ENCODE measurements around the gene AOX1. TPM values are rescaled to one million over a fixed set of nuclear protein-coding genes. Genes with fewer than 3 reads are reported as not detected.

The AOX1 gene
- total RNA-seq, 1 experiment from 2014 or later = 5.1 TPM

DNA sequence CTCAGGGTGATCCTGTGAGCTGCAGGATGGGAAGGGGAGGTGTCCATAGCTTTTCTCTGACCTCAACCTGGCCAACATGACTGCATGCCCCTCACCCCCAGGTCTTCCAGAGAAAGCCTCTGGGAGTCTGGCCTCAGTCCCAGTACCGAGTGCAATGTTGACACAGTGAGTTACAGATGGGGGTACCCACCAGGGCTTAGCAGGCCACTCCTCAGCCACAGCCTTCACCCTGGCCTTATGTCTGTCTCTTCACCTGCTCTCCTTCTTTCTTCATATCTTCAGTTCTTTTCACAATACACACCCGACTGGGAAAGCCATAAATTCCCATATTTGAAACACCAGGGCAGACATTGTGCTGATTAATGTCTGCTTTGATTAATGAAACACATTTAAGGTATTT lies 33.5 kb downstream of the AOX1 start:
- DNase-seq = peak; percentile 11 to 49
- no peaks in the 10 kb centered on the region for H3K9me2 ChIP-seq (ENCODE audit: insufficient read depth)
- H3K27ac ChIP-seq = no peak overlapping the region
- H3K4me2 ChIP-seq = 0 out of 2 replicates have a peak overlapping the region, but pooled peaks have one; percentile 7
- no TSS peak for BruUV-seq (replicated peaks)
- no peaks in the 10 kb centered on the region for H3K27me3 ChIP-seq (ENCODE audit: insufficient read depth, low read depth)
- CTCF ChIA-PET = interaction anchor here (0.7 kb wide), 1 partner anchor 450 kb away, joined by 3 read pairs; no protein-coding TSS in a partner anchor
- no peaks in the 10 kb centered on the region for H3K79me2 ChIP-seq (ENCODE audit: low read depth)
- intact Hi-C loops (cut with micrococcal nuclease; ENCODE audit: unreplicated experiment) = loop anchor here (2.0 kb wide), 1 partner anchor 42 kb away; no protein-coding TSS in a partner anchor
- no peaks in the 10 kb centered on the region for H3K9me3 ChIP-seq (ENCODE audit: insufficient read depth, low read depth)
- POLR2A ChIA-PET (ENCODE audit: unreplicated experiment) = no interaction called here
- H2AFZ ChIP-seq = no peak overlapping the region
- H3K4me1 ChIP-seq (replicated peaks; ENCODE audit: insufficient read depth) = peaks cover 22% of the 10 kb centered on the region
- no peak for TF ChIP-seq EZH2 (IDR thresholded peaks at IDR 0.05; ENCODE audit: low read depth)
- TF ChIP-seq, protein P1, sequence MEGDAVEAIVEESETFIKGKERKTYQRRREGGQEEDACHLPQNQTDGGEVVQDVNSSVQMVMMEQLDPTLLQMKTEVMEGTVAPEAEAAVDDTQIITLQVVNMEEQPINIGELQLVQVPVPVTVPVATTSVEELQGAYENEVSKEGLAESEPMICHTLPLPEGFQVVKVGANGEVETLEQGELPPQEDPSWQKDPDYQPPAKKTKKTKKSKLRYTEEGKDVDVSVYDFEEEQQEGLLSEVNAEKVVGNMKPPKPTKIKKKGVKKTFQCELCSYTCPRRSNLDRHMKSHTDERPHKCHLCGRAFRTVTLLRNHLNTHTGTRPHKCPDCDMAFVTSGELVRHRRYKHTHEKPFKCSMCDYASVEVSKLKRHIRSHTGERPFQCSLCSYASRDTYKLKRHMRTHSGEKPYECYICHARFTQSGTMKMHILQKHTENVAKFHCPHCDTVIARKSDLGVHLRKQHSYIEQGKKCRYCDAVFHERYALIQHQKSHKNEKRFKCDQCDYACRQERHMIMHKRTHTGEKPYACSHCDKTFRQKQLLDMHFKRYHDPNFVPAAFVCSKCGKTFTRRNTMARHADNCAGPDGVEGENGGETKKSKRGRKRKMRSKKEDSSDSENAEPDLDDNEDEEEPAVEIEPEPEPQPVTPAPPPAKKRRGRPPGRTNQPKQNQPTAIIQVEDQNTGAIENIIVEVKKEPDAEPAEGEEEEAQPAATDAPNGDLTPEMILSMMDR (conservative IDR thresholded peaks at IDR 0.05) = no peak
- H3K36me3 ChIP-seq (ENCODE audit: low read depth) = no peaks in the 10 kb centered on the region
- peaks cover 15% of the 10 kb centered on the region for H3F3A ChIP-seq (ENCODE audit: insufficient read depth, low read depth)
- H3K4me3 ChIP-seq = no peak overlapping the region
- no peaks in the 10 kb centered on the region for H4K20me1 ChIP-seq (ENCODE audit: insufficient read depth)

DNA sequence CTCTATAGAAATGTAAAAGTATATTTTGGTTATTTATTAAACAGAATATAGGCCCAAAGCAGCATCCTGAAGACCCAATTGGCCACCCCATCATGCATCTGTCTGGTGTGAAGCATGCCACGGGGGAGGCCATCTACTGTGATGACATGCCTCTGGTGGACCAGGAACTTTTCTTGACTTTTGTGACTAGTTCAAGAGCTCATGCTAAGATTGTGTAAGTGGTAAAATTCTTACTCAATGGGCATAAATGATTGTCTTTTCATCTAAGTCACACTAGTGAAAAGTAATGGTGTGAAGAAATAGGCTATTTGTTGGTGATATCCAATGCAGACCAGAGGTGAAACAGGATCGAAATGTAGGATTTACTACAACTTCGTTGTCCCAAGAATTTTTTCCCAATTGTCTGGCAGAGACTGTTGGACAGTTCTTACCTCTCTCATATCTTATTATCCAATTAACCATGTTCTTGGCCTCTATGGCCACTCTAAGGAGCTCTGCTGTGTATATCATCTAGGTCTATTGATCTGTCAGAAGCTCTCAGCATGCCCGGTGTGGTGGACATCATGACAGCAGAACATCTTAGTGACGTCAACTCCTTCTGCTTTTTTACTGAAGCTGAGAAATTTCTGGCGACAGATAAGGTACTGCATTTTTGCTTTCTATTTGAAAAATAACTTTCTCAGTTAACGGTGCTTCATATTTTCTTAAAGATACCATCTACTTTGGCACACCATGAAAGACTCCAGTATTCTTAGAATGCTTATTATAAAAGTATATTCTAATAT lies 35.0 kb downstream of the AOX1 start:
- CTCF ChIA-PET = interaction anchor here (0.6 kb wide), 1 partner anchor 448 kb away, joined by 8 read pairs; no protein-coding TSS in a partner anchor
- H3K4me1 ChIP-seq (replicated peaks; ENCODE audit: insufficient read depth) = peaks cover 10% of the 10 kb centered on the region
- POLR2A ChIA-PET (ENCODE audit: unreplicated experiment) = no interaction called here

DNA sequence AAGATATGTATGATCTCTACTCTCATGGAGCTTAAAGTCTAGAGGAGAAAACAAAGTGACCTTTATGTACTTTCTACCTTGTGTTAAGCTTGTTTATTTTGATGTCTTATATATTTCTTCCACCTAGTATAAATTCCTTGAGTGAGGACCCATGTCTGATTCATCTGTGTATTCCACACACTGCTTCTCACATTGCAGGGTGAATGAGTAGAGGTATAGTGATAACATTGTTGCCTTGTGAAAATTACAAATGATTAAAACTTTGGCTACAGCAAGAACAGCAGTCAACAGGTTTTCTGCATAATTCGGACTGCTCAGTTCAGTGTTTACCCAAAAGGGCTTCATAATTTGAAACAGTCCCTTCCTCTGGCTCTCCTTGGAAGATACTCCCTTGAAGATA lies 36.3 kb downstream of the AOX1 start:
- H3K27me3 ChIP-seq (ENCODE audit: insufficient read depth, low read depth) = no peaks in the 10 kb centered on the region
- intact Hi-C loops (cut with micrococcal nuclease; ENCODE audit: unreplicated experiment) = no loop called here
- peaks cover 10% of the 10 kb centered on the region; the same call in 1 of the 2 replicates for H3F3A ChIP-seq (ENCODE audit: insufficient read depth, low read depth)
- BruUV-seq (replicated peaks) = no TSS peak
- peaks cover 9% of the 10 kb centered on the region; the same call in 1 of the 2 replicates for H3K4me1 ChIP-seq (replicated peaks; ENCODE audit: insufficient read depth)
- H3K27ac ChIP-seq = no peak overlapping the region
- ChIA-PET POLR2A (ENCODE audit: unreplicated experiment) (no interaction called here), CTCF (no interaction called here)
- no peak for DNase-seq
- no peaks in the 10 kb centered on the region for H3K9me2 ChIP-seq (ENCODE audit: insufficient read depth)
- no peak for TF ChIP-seq EZH2 (IDR thresholded peaks at IDR 0.05; ENCODE audit: low read depth)
- TF ChIP-seq, protein P1 (conservative IDR thresholded peaks at IDR 0.05) = no peak
- no peaks in the 10 kb centered on the region for H3K9me3 ChIP-seq (ENCODE audit: insufficient read depth, low read depth)
- no peak overlapping the region for H3K4me2 ChIP-seq
- H4K20me1 ChIP-seq (ENCODE audit: insufficient read depth) = no peaks in the 10 kb centered on the region
- no peaks in the 10 kb centered on the region for H3K79me2 ChIP-seq (ENCODE audit: low read depth)
- H2AFZ ChIP-seq = no peak overlapping the region
- no peak overlapping the region for H3K4me3 ChIP-seq
- no peaks in the 10 kb centered on the region for H3K36me3 ChIP-seq (ENCODE audit: low read depth)

More for the DNA sequence above, 35.0 kb downstream of the AOX1 start:
- Histone ChIP-seq H4K20me1 (ENCODE audit: insufficient read depth) (no peaks in the 10 kb centered on the region), H3K4me2 (no peak overlapping the region), H3K27me3 (ENCODE audit: insufficient read depth, low read depth) (no peaks in the 10 kb centered on the region), H2AFZ (no peak overlapping the region), H3K27ac (no peak overlapping the region), H3K79me2 (ENCODE audit: low read depth) (no peaks in the 10 kb centered on the region), H3K4me3 (no peak overlapping the region), H3F3A (ENCODE audit: insufficient read depth, low read depth) (peaks cover 12% of the 10 kb centered on the region; the same call in 1 of the 2 replicates), H3K9me3 (ENCODE audit: insufficient read depth, low read depth) (no peaks in the 10 kb centered on the region), H3K36me3 (ENCODE audit: low read depth) (no peaks in the 10 kb centered on the region), H3K9me2 (ENCODE audit: insufficient read depth) (no peaks in the 10 kb centered on the region)
- DNase-seq = no peak
- no TSS peak for BruUV-seq (replicated peaks)
- TF ChIP-seq, protein P1 (conservative IDR thresholded peaks at IDR 0.05) = no peak
- TF ChIP-seq EZH2 (IDR thresholded peaks at IDR 0.05; ENCODE audit: low read depth) = no peak
- intact Hi-C loops (cut with micrococcal nuclease; ENCODE audit: unreplicated experiment) = no loop called here

All from PC-9 (cell line).